ENCODE measurements around the gene DRD5. TPM values are rescaled to one million over a fixed set of nuclear protein-coding genes. Genes with fewer than 3 reads are reported as not detected.
"Not testable (repeated sequence)": the region's sequence is repeated elsewhere in the genome, so short reads cannot be mapped to it uniquely, and the experiment has no call there.

The DRD5 gene
- total RNA-seq, 2 experiments from 2014 or later, result not detected

- Mint-ChIP-seq H3K9me3 (no peaks in the 10 kb centered on the region), H3K4me3 (no peak overlapping the region), H3K4me1 (no peaks in the 10 kb centered on the region), H3K27me3 (peaks cover 49% of the 10 kb centered on the region), H3K27ac (no peak overlapping the region), H3K36me3 (ENCODE audit: low read depth) (no peaks in the 10 kb centered on the region)
- DNase-seq, result no peak
- ChIA-PET CTCF (no interaction called here), POLR2A (no interaction called here)
Observed at GRCh38 chr4:9782136-9782436, 652 bp downstream of the DRD5 start.

- POLR2A ChIA-PET; DNase-seq; CTCF ChIA-PET; H3K9me3 Mint-ChIP-seq; H3K4me1 Mint-ChIP-seq; H3K27ac Mint-ChIP-seq; H3K36me3 Mint-ChIP-seq (ENCODE audit: low read depth); H3K4me3 Mint-ChIP-seq: not testable (repeated sequence)
- H3K27me3 Mint-ChIP-seq, result peaks cover 49% of the 10 kb centered on the region
Observed at GRCh38 chr4:9785891-9786290, 4.5 kb downstream of the DRD5 start.

DNA sequence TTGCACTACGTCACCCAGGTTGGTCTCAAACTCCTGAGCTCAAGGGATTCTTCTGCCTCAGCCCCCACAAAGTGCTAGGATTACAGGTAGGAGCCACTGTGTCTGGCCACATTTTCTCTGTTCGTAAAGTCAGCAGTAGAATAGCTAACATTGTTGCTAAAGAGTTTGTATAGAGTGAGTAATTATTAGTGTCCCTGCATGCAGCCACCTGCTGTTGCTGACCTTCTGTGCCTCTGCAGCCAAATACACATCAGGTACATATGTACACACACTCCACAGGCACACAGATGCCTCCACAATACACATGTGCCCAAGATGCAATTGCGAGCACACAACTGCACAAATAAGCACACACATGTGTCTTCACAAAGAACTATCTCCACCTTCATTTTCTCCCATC, 10.9 kb downstream of the DRD5 start:
- Mint-ChIP-seq H3K9me3 (no peaks in the 10 kb centered on the region), H3K27ac (no peak overlapping the region), H3K4me3 (no peak overlapping the region), H3K4me1 (no peaks in the 10 kb centered on the region), H3K36me3 (ENCODE audit: low read depth) (no peaks in the 10 kb centered on the region), H3K27me3 (peaks cover 21% of the 10 kb centered on the region)
- ChIA-PET POLR2A (no interaction called here), CTCF (no interaction called here)
- no peak for DNase-seq

- H3K4me3 Mint-ChIP-seq; POLR2A ChIA-PET; H3K9me3 Mint-ChIP-seq; CTCF ChIA-PET; H3K4me1 Mint-ChIP-seq; H3K27ac Mint-ChIP-seq; H3K36me3 Mint-ChIP-seq (ENCODE audit: low read depth); DNase-seq: not testable (repeated sequence)
- peaks cover 14% of the 10 kb centered on the region for H3K27me3 Mint-ChIP-seq
Observed at GRCh38 chr4:9796641-9797040, 15.2 kb downstream of the DRD5 start.

- Mint-ChIP-seq H3K36me3 (ENCODE audit: low read depth) (no peaks in the 10 kb centered on the region), H3K27me3 (peaks cover 23% of the 10 kb centered on the region), H3K4me3 (no peak overlapping the region), H3K9me3 (no peaks in the 10 kb centered on the region), H3K4me1 (no peaks in the 10 kb centered on the region), H3K27ac (no peak overlapping the region)
- ChIA-PET POLR2A (no interaction called here), CTCF (interaction anchor here (0.6 kb wide), 1 partner anchor 1712 kb away, joined by 4 read pairs; no protein-coding TSS in a partner anchor)
- DNase-seq, result no peak
Observed at GRCh38 chr4:9800848-9801247, 19.4 kb downstream of the DRD5 start.

GRCh38 chr4:9804918-9805317, 23.5 kb downstream of the DRD5 start:
- peaks cover 25% of the 10 kb centered on the region for H3K27me3 Mint-ChIP-seq
- no peaks in the 10 kb centered on the region for H3K36me3 Mint-ChIP-seq (ENCODE audit: low read depth)
- DNase-seq, result no peak
- POLR2A ChIA-PET, result no interaction called here
- no peak overlapping the region for H3K27ac Mint-ChIP-seq
- no peak overlapping the region for H3K4me3 Mint-ChIP-seq
- H3K9me3 Mint-ChIP-seq, result no peaks in the 10 kb centered on the region
- CTCF ChIA-PET, result no interaction called here
- no peaks in the 10 kb centered on the region for H3K4me1 Mint-ChIP-seq

DNA sequence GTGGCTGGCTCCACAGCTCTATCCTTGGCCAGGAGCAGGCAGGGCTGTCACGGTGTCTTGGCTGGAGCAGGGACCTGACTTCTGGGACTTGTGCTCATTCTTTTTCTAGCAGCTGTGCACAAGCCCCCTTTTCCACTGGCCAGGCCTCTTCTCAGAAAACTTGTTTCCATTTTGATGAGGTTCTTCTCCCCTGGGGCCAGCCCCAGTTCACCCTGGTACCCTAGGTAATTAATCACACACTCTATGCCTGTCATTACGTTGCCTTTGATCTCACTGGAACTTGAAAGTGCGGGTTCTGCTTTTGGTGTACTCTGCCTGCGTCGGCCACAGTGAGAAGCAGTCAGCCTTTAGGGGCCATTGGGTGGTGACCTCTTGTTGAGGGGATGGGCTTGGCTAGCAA, 26.6 kb downstream of the DRD5 start:
- H3K27me3 Mint-ChIP-seq, result peaks cover 32% of the 10 kb centered on the region
- H3K27ac Mint-ChIP-seq, result no peak overlapping the region
- DNase-seq, result no peak
- POLR2A ChIA-PET, result no interaction called here
- H3K4me1 Mint-ChIP-seq, result peaks cover 9% of the 10 kb centered on the region
- H3K4me3 Mint-ChIP-seq, result no peak overlapping the region
- H3K9me3 Mint-ChIP-seq, result no peaks in the 10 kb centered on the region
- CTCF ChIA-PET, result interaction anchor here (1.4 to 1.5 kb wide), 2 partner anchors 11 to 208 kb away, joined by 3 to 4 read pairs; no protein-coding TSS in a partner anchor
- no peaks in the 10 kb centered on the region for H3K36me3 Mint-ChIP-seq (ENCODE audit: low read depth)

GRCh38 chr4:9811806-9812205, 30.4 kb downstream of the DRD5 start:
- CTCF ChIA-PET, result no interaction called here

GRCh38 chr4:9812501-9813340, 31.3 kb downstream of the DRD5 start:
- POLR2A ChIA-PET, result no interaction called here
- Mint-ChIP-seq H3K27ac (no peak overlapping the region), H3K36me3 (ENCODE audit: low read depth) (no peaks in the 10 kb centered on the region), H3K4me1 (peaks cover 13% of the 10 kb centered on the region), H3K4me3 (no peak overlapping the region), H3K27me3 (peaks cover 46% of the 10 kb centered on the region), H3K9me3 (no peaks in the 10 kb centered on the region)
- CTCF ChIA-PET, result no interaction called here
- DNase-seq, result peak; percentile 8

More at GRCh38 chr4:9811806-9812205, 30.4 kb downstream of the DRD5 start:
- Mint-ChIP-seq H3K27me3 (peaks cover 50% of the 10 kb centered on the region), H3K9me3 (no peaks in the 10 kb centered on the region), H3K27ac (no peak overlapping the region), H3K36me3 (ENCODE audit: low read depth) (no peaks in the 10 kb centered on the region), H3K4me1 (peaks cover 13% of the 10 kb centered on the region), H3K4me3 (no peak overlapping the region)
- DNase-seq, result no peak
- POLR2A ChIA-PET, result no interaction called here

- H3K36me3 Mint-ChIP-seq (ENCODE audit: low read depth), result no peaks in the 10 kb centered on the region
- H3K4me3 Mint-ChIP-seq, result no peak overlapping the region
- no peak for DNase-seq
- peaks cover 13% of the 10 kb centered on the region for H3K4me1 Mint-ChIP-seq
- ChIA-PET CTCF (no interaction called here), POLR2A (no interaction called here)
- H3K27ac Mint-ChIP-seq, result no peak overlapping the region
- no peaks in the 10 kb centered on the region for H3K9me3 Mint-ChIP-seq
- H3K27me3 Mint-ChIP-seq, result peaks cover 48% of the 10 kb centered on the region
Observed at GRCh38 chr4:9816285-9816684, 34.9 kb downstream of the DRD5 start.

DNA sequence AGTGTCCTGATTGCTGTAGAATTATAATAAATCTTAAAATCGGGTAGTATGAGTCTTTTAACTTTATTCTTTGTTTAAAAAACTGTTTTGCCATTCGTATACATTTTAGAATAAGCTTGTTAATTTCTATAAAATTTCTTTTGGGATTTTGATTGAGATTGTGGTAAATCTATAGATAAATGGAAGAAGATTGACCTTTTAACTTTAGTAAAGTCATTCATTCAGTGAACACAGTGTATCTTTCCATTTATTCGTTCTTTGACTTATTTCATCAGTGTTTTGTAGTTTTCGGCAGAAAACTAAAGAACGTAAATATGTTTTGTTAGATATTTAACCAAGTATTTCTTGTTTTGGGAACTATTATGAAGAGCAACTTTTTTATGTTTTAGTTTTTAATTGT, 38.9 kb downstream of the DRD5 start:
- Mint-ChIP-seq H3K27ac (no peak overlapping the region), H3K9me3 (no peaks in the 10 kb centered on the region), H3K4me3 (no peak overlapping the region), H3K4me1 (peaks cover 11% of the 10 kb centered on the region), H3K36me3 (ENCODE audit: low read depth) (peaks cover 2% of the 10 kb centered on the region), H3K27me3 (peaks cover 38% of the 10 kb centered on the region)
- ChIA-PET POLR2A (no interaction called here), CTCF (no interaction called here)
- no peak for DNase-seq

- Mint-ChIP-seq H3K27ac (no peak overlapping the region), H3K9me3 (no peaks in the 10 kb centered on the region), H3K4me1 (peaks cover 19% of the 10 kb centered on the region), H3K4me3 (no peak overlapping the region), H3K27me3 (peaks cover 34% of the 10 kb centered on the region), H3K36me3 (ENCODE audit: low read depth) (peaks cover 2% of the 10 kb centered on the region)
- ChIA-PET POLR2A (no interaction called here), CTCF (interaction anchor here (1.2 kb wide), 1 partner anchor 21 kb away, joined by 3 read pairs; no protein-coding TSS in a partner anchor)
- DNase-seq, result peak; percentile 58
Observed at GRCh38 chr4:9825049-9825448, 43.6 kb downstream of the DRD5 start.

GRCh38 chr4:9826551-9826950, 45.1 kb downstream of the DRD5 start:
- CTCF ChIA-PET, result no interaction called here
- Mint-ChIP-seq H3K4me3 (no peak overlapping the region), H3K4me1 (peaks cover 19% of the 10 kb centered on the region), H3K27me3 (peaks cover 25% of the 10 kb centered on the region), H3K27ac (no peak overlapping the region), H3K36me3 (ENCODE audit: low read depth) (peaks cover 2% of the 10 kb centered on the region), H3K9me3 (no peaks in the 10 kb centered on the region)
- DNase-seq, result no peak
- POLR2A ChIA-PET, result no interaction called here

DNA sequence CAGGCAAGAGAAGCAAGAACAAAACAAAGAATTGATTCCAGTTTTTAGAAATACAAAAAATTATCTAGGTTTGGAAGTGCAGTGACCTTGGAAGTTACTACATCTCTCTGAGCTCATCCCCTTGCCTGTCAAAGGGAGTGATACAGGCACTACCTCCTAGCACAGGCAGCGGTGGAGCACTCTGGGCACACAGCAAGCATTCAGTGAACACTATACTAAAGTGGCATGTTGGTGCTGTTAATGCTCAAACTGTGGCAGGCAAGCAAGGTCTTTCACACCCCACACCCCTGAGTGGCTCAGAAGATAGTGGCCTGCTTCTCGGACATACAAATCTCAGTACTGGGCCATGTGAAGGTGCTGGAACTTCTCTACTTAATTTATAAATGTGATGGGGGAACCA, 51.2 kb downstream of the DRD5 start:
- no peak overlapping the region for H3K4me3 Mint-ChIP-seq
- ChIA-PET CTCF (interaction anchor here (0.6 kb wide), 1 partner anchor 11 kb away, joined by 3 read pairs; no protein-coding TSS in a partner anchor), POLR2A (no interaction called here)
- no peaks in the 10 kb centered on the region for H3K9me3 Mint-ChIP-seq
- no peak overlapping the region for H3K27ac Mint-ChIP-seq
- no peak for DNase-seq
- no peaks in the 10 kb centered on the region for H3K4me1 Mint-ChIP-seq
- H3K27me3 Mint-ChIP-seq, result peaks cover 17% of the 10 kb centered on the region
- H3K36me3 Mint-ChIP-seq (ENCODE audit: low read depth), result no peaks in the 10 kb centered on the region

Data from activated CD4-positive, alpha-beta T cell treated with anti-CD3 and anti-CD28 coated beads, Interleukin-2, amount 10 ng/mL, durations not matched to agents 7 days and 5 days (primary cell).